Measurements from ENCODE around the gene LCN12.

Gene LCN12, protein sequence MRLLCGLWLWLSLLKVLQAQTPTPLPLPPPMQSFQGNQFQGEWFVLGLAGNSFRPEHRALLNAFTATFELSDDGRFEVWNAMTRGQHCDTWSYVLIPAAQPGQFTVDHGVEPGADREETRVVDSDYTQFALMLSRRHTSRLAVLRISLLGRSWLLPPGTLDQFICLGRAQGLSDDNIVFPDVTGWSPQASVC

DNA sequence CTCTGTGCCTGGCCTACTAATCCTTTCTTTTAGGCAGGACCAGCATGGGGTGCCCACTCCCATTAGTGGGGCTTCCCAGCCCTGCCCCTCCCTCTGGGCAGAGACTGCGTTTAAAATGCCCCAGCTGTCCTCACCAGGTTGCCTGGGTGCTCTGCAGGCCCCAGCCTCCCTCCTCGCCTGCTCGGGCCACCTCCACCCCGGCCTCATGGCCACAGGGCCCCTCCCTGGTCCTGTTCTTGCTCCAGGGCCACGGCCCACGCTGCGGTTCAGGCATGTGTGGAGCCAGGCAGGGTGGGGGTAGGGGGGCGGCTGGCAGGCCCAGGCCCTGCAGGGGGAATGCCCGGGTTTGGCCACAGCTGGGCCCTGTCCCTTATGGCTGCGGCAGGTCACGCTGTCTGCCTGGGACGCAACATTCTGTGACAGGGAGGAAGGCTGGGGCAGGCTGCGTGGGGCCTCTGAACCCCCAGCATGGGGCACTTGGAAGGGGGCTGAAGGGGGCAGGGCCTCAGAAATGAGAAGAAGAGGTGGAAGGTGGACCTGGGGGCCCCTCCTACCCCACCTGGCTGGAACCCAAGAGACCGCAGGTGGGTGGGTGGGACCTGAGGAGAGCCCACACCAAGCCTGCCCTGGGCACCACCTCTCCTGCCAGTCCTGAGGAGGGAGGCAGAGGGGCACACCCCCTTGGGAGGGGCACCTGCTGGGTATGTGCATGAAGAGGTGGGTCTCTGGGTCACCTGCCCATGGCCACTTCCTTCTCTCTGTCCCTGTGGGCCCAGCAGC, at the start of gene LCN12:
LCN12 (plus strand) TSS at position 733 of the 780 bp plus-strand sequence. CDS start 55 bp downstream, outside the sequence.
- no peak for DNase-seq

DNA sequence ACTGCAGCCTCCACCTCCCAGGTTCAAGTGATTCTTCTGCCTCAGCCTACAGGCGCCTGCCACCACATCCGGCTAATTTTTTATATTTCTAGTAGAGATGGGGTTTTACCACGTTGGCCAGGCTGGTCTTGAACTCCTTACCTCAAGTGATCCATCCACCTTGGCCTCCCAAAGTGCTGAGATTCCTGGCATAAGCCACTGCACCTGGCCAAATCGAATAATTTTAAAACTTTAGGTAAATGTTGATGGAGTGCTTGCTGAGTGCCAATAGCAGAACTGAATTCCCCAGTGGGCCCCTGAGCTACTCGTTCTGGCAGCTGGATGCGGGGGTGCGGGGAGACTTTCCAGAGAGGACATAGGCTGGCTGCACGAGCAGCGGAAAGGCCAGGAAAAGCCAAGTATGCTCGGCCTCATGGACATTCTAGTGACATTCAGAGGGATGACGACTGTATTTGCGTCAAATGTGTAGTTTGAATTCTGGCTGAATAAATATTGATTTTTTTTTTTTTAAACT, 49.0 kb upstream of the LCN12 start:
- DNase-seq = no peak

DNA sequence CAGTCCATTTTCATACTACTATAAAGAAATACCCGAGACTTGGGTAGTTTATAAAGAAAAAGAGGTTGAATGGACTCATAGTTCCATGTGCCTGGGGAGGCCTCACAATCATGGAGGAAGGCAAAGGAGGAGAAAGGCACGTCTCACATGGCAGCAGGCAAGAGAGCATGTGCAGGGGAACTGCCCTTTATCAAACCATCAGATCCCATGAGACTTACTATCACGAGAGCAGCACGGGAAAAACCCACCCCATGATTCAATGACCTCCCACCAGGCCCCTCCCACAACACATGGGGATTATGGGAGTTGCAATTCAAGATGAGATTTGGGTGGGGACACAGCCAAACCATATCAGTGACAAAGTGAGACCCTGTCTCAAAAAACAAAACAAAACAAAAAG, 45.8 kb upstream of the LCN12 start:
- DNase-seq = no peak

DNA sequence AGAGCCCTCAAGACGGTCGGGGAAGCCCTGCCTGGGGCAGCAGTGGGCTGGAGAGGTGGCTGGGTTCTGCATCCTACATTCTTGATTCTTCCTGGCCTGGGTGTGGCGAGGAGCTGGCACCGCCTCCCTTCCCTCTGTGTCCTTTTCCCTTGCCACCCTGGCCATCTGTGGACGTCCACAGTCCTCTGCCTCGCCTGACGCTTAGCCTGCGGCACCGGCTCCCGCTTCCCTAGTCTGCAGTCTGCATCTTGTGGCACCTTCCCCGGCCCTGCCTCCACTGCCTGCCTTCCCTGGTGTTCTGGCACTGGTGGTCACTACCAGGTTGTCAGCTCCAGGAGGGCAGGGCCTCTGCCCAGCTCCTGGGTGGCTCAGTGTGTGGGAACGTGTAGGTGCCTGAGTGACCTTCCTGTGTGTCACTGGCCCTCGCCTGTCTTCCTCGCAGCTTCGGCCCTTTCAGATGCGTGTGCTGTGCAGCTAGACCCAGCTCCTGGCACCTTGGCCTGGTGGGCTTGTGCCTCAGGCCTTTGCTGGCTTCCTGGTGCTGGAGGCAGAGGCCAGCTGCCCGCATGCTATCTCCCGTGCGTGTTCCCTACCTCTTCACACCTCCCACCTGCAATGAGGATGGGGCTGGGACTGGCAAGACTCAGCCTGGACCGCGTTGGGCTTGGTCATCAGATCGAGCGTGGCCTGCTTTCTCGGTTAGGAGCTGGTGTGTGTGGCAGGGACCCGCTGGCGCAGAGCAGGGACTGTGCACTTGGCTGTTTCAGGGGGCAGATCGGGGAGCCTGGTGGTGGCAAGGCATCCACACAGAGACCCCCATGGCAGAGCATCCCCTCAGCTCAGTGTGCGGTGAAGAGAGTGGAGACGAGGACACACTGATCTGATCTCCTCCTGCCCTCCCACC, 44.8 kb upstream of the LCN12 start:
- DNase-seq = no peak

DNA sequence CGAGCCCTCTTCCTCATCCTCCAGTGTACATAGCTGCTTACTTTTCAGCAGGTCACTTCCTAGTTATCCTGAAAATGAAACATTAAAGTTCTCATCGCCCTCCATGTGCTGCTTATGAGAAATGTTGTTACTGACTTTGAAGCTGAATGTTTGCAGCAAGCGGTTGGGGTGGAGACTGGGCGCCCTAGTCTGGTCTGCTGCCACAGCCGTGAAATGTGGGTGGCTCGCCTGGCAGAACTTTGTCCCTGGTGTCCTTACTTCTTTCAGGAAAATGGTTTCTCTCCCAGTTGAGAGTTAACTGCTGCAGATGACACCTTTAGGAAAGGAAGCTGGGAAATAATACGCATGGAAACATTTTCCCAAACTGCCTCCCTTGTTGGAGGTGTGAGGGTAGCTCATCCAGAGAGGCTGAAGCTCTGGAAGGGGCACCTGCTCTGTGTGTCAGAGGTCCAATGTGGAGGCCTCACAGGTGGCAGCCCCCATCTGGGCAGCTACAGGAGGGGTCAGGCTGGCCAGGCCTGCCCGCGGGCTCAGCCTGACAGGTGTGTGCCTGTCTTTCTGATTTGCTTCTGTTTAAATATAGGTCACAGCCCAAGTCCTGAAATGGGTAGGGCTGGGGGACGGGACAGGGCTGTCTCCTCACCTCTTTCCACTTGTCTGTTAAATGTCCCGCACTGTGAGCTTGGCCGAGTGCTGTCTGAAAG, 41.7 kb upstream of the LCN12 start:
- DNase-seq = no peak

DNA sequence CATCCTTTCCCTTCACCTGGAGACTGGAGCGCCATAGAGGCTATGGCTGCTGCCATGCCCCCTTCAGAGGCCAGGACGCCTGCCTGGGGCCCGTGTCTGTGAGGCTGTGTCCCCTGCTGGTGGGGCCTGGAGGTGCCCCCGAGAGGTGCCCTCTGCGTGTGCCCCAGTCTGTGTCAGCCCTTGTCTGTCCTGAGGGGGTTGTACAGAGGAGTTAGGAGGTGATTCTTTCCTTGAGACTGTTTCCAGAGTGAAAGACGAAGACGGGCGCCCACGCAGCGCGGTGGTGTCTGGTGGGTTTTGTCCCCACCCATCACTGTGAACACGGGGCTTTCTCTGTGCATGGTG, 41.2 kb upstream of the LCN12 start:
- DNase-seq = no peak

DNA sequence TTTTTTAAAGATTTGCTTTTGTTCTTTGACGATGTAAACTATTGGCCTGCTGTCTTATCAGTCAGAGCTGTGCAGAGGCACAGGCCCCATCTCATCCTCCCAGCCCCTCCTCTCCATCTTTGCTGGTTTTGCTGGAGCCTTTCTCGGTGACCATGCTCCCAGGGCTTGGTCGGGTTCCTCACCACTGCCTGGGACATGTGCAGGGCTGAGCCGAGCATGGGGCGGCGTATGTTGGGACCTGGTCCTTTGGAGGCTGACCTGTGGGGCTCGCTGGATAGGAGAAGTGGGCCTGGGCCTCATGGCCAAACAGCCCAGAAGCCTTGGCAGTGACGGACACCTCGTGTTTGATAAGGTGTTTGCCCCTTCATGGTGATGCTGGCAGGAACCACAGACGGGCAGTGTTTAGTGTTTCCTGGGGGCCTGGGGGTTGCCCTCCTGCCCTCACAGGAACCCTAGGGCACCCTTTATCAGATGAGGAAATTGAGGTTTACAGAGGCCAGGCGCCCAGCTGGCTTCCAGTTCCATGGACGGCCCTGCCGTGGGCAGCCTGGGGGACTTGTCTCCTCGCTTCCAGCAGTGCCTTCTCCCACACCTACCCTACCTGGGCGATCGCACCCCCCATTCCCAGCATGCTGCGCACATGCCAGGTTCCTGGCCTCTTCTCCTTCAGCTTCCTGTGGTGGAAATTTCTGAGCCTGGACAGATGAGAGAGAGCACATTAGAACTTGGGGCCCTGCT, 38.2 kb upstream of the LCN12 start:
- no peak for DNase-seq

DNA sequence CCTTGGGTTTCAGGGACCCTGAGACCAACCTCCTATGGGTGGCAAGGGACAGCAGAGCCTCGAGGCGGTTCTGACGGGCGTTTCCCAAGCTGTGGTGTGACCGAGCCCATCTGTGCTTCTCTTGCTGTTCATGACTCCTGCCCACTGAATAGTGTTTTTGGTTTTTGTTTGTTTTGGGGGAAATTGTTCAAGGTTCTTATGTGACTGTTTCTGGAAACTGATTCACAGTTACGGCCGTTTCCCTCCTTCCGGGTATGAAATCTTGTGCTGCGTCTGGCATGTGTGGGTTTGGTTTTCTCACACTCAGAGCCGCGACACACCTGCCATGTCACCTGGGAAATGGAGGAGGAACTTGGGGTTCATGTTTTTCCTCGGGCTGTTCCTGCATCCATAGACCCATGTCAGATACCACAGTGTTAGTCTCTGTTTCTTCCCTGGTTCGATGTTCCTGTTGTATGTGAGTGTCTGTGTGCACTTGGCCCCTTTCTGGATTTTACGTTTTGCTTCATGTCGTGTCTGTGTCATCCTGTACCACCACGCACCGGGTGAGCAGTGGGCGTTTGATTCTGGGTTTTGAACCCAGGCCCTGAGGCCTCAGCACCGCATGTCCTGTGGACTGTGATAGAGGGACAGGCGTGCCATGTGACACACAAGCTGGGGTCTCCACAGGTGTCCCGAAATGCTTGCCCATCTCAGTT, 36.3 kb upstream of the LCN12 start:
- no peak for DNase-seq

DNA sequence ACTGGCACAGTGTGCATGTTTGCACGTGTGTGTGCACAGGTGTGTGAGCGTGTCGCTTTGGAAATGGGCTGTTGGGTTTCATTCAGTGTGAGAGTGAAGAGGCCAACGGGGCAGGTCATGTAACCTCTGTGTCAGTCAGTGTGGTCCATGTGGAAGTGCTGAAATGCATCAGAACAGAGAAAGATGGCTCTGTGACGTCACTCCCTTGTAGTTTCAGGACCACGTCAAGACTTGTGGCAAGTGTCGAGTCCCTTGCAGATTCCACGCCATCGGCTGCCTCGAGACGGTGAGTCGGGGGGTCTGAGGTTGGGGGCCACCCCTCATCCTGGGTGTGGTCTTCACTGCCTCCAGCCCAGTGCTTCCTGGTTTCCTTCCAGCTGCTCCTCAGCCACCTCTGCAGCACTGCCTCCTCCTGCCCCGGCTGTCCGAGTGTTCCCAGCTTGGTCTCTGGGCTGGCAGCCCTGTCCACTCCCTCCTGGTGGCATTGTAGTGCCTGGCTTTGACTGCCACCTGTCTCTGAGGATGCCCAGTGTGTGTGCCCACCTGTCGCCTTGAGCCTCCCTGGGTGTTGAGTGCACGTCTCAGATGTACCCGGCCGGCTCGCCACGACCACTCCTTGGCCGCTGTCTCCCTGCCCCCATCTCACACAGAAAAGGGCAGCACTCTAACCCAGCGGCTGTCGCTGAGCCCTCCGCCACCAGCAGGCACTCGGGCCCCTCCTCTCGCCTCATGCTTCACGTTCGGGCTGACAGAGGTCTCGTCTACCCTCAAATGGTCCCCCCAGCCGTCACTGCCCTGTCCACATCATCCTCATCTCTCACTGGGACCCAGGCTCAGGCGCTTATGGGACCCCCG, 35.5 kb upstream of the LCN12 start:
- no peak for DNase-seq

DNA sequence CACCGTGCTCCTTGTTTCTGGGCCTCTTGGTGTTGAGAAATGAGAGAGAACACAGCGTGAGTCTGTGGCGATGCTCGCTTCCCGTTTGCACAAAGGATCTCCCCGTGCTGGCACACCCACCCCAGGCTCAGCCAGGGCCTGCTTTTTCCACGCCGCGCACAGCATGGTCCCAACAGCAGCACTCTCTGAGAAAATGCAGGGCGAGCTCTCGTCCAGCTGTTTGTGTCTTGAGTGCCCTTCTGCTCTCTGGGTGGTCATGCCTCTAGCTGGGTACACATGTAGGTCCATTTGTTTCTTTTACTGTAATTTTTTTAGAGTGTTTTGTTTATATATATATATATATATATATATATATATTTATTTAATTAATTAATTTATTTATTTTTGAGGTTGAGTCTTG, 34.2 kb upstream of the LCN12 start:
- DNase-seq = no peak

DNA sequence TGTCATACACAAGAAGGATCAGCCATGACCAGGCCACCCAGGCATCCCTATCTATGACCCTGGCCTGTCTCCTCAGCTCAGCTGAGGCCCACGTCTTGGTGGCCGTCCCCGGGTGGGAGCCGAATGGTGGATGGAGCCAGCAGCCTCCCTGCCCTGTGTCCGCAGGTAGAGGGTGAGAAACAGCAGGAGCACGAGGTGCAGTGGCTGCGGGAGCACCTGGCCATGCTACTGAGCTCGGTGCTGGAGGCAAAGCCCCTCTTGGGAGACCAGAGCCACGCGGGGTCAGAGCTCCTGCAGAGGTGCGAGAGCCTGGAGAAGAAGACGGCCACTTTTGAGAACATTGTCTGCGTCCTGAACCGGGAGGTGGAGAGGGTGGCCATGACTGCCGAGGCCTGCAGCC, 32.0 kb upstream of the LCN12 start:
- DNase-seq = no peak

DNA sequence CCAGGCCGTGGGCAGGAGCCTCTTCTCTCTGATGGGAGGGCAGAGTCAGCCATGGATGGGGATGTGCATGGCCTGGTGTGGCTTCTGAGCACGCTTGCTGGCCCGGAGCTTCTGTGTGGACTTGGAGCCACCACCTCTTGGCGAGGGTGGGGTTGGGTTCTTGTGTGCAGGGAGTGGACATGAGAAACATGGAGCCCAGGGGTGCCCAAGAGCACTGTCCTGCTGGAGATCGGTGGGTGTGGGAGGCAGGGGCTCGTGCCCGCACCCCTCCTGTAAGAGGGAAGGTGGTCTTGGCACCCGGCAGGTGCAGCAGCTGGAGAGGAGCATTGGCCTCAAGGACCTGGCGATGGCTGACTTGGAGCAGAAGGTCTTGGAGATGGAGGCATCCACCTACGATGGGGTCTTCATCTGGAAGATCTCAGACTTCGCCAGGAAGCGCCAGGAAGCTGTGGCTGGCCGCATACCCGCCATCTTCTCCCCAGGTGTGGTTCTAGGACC, 31.3 kb upstream of the LCN12 start:
- DNase-seq = no peak

DNA sequence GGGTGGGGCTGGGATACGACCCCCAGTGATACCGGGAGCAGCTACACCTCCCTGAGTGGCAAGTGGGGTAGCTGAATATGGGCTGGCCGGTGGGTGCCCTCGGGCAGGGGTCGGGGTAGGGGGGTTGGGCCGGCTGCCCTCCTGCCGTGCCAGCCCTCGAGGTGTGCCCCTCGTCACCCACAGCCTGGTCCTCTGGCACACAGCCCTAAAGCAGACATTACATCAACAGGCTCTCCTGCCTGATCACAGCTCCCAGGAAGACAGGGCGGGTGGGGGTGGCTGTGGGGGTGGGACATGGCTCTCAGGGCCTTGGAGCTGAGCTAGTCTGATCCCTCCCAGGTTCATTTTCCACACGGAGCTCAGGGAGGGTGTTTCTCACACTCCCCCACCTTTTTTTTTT, 30.8 kb upstream of the LCN12 start:
- no peak for DNase-seq

DNA sequence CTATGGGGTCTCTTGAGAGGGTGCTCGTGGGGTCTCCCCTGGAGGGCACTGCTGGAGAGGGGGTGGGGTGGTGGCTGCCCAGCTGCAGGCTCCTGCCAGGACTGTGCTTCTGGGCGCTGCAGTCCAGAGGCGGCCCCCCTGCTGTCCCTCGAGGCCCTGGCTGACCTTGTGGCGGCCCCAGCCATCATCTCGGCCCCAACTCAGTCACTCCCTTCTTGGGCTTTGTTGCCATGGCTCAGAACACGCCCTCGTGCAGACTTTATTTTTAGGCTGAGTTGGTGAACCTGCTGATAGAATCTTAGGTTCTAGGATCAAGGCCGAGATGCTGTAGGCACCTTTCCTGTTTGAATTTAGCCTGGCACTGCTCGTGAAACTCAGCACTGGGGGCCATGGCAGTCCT, 30.4 kb upstream of the LCN12 start:
- no peak for DNase-seq

DNA sequence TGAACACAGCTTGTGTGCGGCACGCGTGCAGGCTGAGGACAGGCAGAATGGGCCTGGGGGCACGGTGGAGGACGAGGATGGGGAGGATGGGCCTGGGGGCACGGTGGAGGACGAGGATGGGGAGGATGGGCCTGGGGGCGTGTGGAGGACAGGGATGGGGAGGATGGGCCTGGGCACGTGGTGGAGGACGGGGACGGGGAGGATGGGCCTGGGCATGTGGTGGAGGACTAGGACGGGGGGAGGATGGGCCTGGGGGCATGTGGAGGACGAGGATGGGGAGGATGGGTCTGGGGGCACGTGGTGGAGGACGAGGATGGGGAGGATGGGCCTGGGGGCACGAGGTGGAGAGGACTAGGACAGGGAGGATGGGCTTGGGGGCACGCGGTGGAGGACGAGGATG, 29.5 kb upstream of the LCN12 start:
- no peak for DNase-seq

DNA sequence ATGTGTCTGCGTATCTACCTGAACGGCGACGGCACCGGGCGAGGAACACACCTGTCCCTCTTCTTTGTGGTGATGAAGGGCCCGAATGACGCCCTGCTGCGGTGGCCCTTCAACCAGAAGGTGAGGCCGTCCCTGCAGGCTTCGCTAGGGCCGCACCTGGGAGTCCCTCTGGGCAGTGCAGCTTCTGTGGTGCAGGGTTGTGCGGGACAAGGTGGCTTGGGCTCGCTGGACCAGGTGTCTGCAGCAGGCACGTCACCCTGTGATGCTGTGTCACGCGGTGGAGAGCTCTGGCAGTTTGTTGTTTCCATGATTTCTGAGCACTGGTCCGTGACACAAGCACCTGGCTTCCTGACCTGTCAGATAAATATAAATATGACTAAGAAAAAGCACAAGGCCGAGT, 28.2 kb upstream of the LCN12 start:
- no peak for DNase-seq

DNA sequence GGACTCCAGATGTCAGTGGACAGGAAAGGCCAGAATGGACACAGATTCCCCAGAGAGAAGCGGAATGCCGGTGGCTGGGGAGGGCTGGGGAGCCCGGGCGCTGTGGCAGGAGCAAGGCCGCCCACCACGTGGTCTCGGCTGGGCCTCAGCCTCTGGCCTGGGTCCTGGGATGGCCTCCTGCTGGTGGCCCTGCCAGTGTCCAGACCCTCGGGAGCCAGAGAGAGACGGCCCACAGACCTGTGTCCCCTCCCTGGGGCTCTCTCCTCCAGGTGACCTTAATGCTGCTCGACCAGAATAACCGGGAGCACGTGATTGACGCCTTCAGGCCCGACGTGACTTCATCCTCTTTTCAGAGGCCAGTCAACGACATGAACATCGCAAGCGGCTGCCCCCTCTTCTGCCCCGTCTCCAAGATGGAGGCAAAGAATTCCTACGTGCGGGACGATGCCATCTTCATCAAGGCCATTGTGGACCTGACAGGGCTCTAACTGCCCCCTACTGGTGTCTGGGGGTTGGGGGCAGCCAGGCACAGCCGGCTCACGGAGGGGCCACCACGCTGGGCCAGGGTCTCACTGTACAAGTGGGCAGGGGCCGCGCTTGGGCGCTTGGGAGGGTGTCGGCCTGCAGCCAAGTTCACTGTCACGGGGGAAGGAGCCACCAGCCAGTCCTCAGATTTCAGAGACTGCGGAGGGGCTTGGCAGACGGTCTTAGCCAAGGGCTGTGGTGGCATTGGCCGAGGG, 26.5 kb upstream of the LCN12 start:
- DNase-seq = no peak

DNA sequence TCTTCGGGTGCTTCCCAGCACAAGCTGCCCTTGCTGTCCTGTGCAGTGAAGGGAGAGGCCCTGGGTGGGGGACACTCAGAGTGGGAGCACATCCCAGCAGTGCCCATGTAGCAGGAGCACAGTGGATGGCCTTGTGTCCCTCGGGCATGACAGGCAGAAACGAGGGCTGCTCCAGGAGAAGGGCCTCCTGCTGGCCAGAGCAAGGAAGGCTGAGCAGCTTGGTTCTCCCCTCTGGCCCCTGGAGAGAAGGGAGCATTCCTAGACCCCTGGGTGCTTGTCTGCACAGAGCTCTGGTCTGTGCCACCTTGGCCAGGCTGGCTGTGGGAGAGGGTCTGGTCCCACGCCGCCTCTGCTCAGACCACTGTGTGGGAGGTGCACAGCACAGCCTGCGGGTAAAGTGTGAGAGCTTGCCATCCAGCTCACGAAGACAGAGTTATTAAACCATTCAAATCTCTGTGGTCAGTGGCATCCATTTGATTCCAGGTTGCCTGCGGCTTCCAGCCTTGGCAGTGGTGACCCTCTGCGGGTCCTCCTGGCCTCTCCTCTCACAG, 25.8 kb upstream of the LCN12 start:
- DNase-seq = no peak

DNA sequence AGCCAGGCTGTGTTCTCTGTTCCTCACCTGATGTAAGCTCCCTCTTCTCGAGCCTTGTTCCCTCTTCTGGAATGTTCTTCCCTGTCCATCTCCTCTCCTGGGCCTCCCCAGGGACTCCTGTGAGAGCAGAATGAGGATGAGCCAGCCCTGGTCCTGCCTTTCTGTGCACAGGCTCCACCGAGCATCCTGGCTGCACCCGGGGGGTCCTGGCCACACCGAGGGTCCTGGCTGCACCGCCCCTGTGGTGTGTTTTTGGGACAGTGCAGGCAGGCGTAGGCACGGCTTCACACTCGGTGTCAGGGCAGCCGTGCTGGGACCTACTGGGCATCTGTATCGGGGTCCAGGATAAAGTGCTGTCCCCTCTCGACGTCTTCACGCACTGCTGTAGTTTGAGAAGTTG, 25.3 kb upstream of the LCN12 start:
- no peak for DNase-seq
